GM19452 (cell line): ENCODE data around the gene IRX3.

Source experiments
- ATAC-seq: cut with Tn5 transposase; IDR thresholded peaks from one replicate; pipeline ENCODE4 v1.9.1; 2021; ENCODE audit not compliant: unreplicated experiment

IRX3 gene

GRCh38 chr16:54286366-54287130 lies at the start of gene IRX3:
TSS of gene IRX3 (minus strand) at chr16:54286787. CDS start at chr16:54286050, 737 bp downstream.
- no peak for ATAC-seq

- no peak for ATAC-seq
These were observed 48.6 kb upstream of the IRX3 start for GRCh38 chr16:54335230-54335629.

GRCh38 chr16:54334208-54334607 lies 47.6 kb upstream of the IRX3 start:
- ATAC-seq: no peak

GRCh38 chr16:54331241-54332002 lies 44.8 kb upstream of the IRX3 start:
- no peak for ATAC-seq

- ATAC-seq: no peak
These were observed 41.0 kb upstream of the IRX3 start for GRCh38 chr16:54327609-54328008.

- no peak for ATAC-seq
These were observed 39.7 kb upstream of the IRX3 start for GRCh38 chr16:54326266-54326662.

GRCh38 chr16:54325616-54326265 lies 39.2 kb upstream of the IRX3 start:
- ATAC-seq: no peak

- no peak for ATAC-seq
These were observed 38.1 kb upstream of the IRX3 start for GRCh38 chr16:54324716-54325115.

GRCh38 chr16:54320697-54321340 lies 34.2 kb upstream of the IRX3 start:
- ATAC-seq: no peak

- ATAC-seq: no peak
These were observed 32.4 kb upstream of the IRX3 start for GRCh38 chr16:54318941-54319340.

GRCh38 chr16:54317101-54317611 lies 30.6 kb upstream of the IRX3 start:
- ATAC-seq: no peak

GRCh38 chr16:54316095-54316889 lies 29.7 kb upstream of the IRX3 start:
- ATAC-seq: no peak

- ATAC-seq: no peak
These were observed 27.2 kb upstream of the IRX3 start for GRCh38 chr16:54313789-54314188.

GRCh38 chr16:54312502-54312991 lies 26.0 kb upstream of the IRX3 start:
- ATAC-seq: no peak

GRCh38 chr16:54309341-54309740 lies 22.8 kb upstream of the IRX3 start:
- no peak for ATAC-seq

GRCh38 chr16:54305080-54305479 lies 18.5 kb upstream of the IRX3 start:
- no peak for ATAC-seq

GRCh38 chr16:54303613-54304012 lies 17.0 kb upstream of the IRX3 start:
- no peak for ATAC-seq

- no peak for ATAC-seq
These were observed 10.6 kb upstream of the IRX3 start for GRCh38 chr16:54297154-54297553.

GRCh38 chr16:54296543-54296942 lies 10.0 kb upstream of the IRX3 start:
- ATAC-seq: no peak
